ENCODE data around the gene CPB1. TPM values are rescaled to one million over a fixed set of nuclear protein-coding genes. Genes with fewer than 3 reads are reported as not detected.

CPB1 gene
- total and polyA plus RNA-seq, 2 of the 8 experiments (the other 6 are each of a cell fraction or from before 2014, with no cell fraction given) = not detected

GRCh38 chr3:148880681-148881080 is 53.1 kb downstream of the CPB1 start (continued):
- no peak for TF ChIP-seq ASH2L (IDR thresholded peaks at IDR 0.05; ENCODE audit: low read length)
- TF ChIP-seq POU5F1 (IDR thresholded peaks at IDR 0.05; ENCODE audit: low read depth, low read length) = no peak
- TF ChIP-seq GABPA (IDR thresholded peaks at IDR 0.05; ENCODE audit: borderline replicate concordance, insufficient read depth, low read length) = no peak
- TF ChIP-seq CHD2 (IDR thresholded peaks at IDR 0.05; ENCODE audit: low read length) = no peak
- no peak for TF ChIP-seq GTF2F1 (IDR thresholded peaks at IDR 0.05; ENCODE audit: borderline replicate concordance, low read depth, low read length)
- no peak for TF ChIP-seq SP1 (IDR thresholded peaks at IDR 0.05; ENCODE audit: low read depth, low read length)
- no peak for TF ChIP-seq PHF8 (conservative IDR thresholded peaks at IDR 0.05; ENCODE audit: low read depth, low read length)
- TF ChIP-seq TCF12 (IDR thresholded peaks at IDR 0.05; ENCODE audit: low read depth, low read length) = no peak
